Neural cell (in vitro differentiated cells): Measurements from ENCODE around the gene TNFRSF13B.

ENCODE experiments used
- CTCF ChIP-seq: fragments of 450-650 bp; IDR thresholded peaks from 2 replicates; pipeline ENCODE4 v1.5.1; 2014; ENCODE audit warnings: antibody characterized with exemption, mild to moderate bottlenecking, moderate library complexity; ENCODE audit not compliant: poor library complexity, severe bottlenecking
- TAF1 ChIP-seq: IDR thresholded peaks from 2 replicates; pipeline ENCODE4 v1.6.1; 2012; ENCODE audit warnings: low read depth

GRCh38 chr17:16972346-16972745 is 428 bp upstream of the TNFRSF13B start:
- TF ChIP-seq TAF1 (no peak), CTCF (no peak)
